Measurements from ENCODE around the gene PLS3. TPM values are rescaled to one million over a fixed set of nuclear protein-coding genes. Genes with fewer than 3 reads are reported as not detected.

The PLS3 gene
- total RNA-seq, 1 donor from 2014 or later: 42.7 TPM

DNA sequence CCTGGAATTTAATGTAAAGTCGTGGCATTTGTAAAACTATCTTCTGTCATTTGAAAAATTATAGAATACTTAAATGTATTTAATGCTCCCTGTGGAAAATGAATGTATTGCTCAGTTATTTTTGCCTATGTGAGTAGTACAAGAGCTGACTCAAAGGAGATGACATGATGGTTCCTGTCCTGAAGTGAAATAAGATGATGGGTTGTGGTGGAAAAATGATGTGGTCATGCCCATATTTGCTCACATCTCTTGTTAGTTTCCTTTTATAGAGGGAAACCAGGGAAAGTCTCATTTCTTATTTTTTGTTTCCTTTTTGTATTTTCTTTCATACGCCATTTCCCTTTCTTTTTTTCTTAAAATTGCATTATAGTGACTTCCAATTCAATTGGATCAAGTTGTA is 23.7 kb downstream of the PLS3 start:
- TF ChIP-seq, protein P1, sequence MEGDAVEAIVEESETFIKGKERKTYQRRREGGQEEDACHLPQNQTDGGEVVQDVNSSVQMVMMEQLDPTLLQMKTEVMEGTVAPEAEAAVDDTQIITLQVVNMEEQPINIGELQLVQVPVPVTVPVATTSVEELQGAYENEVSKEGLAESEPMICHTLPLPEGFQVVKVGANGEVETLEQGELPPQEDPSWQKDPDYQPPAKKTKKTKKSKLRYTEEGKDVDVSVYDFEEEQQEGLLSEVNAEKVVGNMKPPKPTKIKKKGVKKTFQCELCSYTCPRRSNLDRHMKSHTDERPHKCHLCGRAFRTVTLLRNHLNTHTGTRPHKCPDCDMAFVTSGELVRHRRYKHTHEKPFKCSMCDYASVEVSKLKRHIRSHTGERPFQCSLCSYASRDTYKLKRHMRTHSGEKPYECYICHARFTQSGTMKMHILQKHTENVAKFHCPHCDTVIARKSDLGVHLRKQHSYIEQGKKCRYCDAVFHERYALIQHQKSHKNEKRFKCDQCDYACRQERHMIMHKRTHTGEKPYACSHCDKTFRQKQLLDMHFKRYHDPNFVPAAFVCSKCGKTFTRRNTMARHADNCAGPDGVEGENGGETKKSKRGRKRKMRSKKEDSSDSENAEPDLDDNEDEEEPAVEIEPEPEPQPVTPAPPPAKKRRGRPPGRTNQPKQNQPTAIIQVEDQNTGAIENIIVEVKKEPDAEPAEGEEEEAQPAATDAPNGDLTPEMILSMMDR (IDR thresholded peaks at IDR 0.05; ENCODE audit: borderline replicate concordance): no peak
- Histone ChIP-seq H3K4me3 (no peak overlapping the region), H3K27ac (replicated peaks) (peak overlapping the region; percentile 78), H3K4me1 (peaks cover 72% of the 10 kb centered on the region), H3K27me3 (ENCODE audit: low read depth) (no peaks in the 10 kb centered on the region), H3K9me3 (replicated peaks) (no peaks in the 10 kb centered on the region), H3K36me3 (no peaks in the 10 kb centered on the region)
- intact Hi-C loops (cut with micrococcal nuclease): no loop called here
- no peak for DNase-seq

DNA sequence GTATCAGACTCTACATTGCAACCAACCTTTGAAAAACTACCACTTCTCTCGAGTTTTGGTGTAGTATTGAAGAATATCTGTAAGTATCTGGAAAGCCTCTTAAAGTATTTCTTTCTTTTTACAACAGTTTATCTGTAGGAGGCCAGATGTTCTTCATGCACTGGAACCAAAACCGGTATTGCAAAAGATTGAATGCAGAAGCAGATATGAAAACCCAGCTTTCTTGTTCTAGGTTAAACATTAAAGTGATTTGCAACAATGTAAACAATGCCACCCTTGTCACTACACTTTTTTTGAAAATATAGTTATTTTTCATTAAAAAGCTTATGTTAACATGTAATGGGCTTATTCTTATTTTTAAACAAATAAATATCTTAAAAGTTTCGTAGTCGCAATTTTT is 27.2 kb downstream of the PLS3 start:
- peaks cover 70% of the 10 kb centered on the region for H3K4me1 ChIP-seq
- H3K36me3 ChIP-seq: no peaks in the 10 kb centered on the region
- no peaks in the 10 kb centered on the region for H3K9me3 ChIP-seq (replicated peaks)
- H3K27me3 ChIP-seq (ENCODE audit: low read depth): no peaks in the 10 kb centered on the region
- H3K27ac ChIP-seq (replicated peaks): peak overlapping the region; percentile 87
- H3K4me3 ChIP-seq: no peak overlapping the region
- DNase-seq: no peak
- TF ChIP-seq, protein P1 (IDR thresholded peaks at IDR 0.05; ENCODE audit: borderline replicate concordance): no peak
- intact Hi-C loops (cut with micrococcal nuclease): no loop called here

DNA sequence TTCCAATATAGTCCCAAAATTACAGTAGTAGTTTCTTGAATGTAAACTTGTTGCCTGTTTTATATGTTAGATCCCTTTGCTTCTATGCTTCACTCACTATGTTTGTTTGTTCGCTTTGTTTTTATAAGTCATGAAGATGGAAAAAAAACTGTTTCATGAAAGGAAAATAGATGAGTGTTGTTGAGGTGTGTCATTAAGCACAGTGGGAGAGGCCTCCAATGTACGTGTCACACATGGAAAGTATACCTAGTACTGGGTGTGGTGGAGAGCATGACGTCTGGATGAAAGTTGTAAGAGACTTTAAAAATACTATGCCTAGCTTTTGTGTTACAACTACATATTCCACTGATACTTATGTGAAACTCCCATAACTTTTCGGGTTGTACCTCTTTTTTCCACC is 28.4 kb downstream of the PLS3 start:
- Histone ChIP-seq H3K27ac (replicated peaks) (peak overlapping the region; percentile 87), H3K9me3 (replicated peaks) (no peaks in the 10 kb centered on the region), H3K27me3 (ENCODE audit: low read depth) (no peaks in the 10 kb centered on the region), H3K4me3 (no peak overlapping the region), H3K4me1 (peaks cover 59% of the 10 kb centered on the region), H3K36me3 (no peaks in the 10 kb centered on the region)
- TF ChIP-seq, protein P1 (IDR thresholded peaks at IDR 0.05; ENCODE audit: borderline replicate concordance): no peak
- intact Hi-C loops (cut with micrococcal nuclease): no loop called here
- DNase-seq: no peak

DNA sequence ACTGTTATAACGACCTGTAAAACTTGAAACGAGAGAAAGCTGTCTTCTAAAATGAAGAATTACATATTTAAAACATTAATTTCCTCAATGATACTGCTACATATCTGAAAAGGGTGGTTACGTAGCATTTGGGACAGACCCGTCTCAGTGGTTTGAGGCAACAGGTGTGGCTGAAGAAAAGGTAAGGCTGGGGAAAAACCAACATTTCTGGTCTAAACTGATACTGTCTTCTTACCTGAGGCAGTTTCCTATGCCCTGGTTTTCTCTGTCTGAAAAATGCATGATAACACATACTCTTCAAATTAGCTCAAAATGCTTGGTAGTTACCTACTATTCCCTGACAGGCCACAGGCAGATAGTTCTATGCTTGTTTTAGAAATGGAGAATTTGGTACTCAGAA is 30.4 kb downstream of the PLS3 start:
- TF ChIP-seq, protein P1 (IDR thresholded peaks at IDR 0.05; ENCODE audit: borderline replicate concordance): no peak
- intact Hi-C loops (cut with micrococcal nuclease): no loop called here
- peak overlapping the region; percentile 87 for H3K27ac ChIP-seq (replicated peaks)
- H3K4me3 ChIP-seq: peak overlapping the region; percentile 65
- no peaks in the 10 kb centered on the region for H3K9me3 ChIP-seq (replicated peaks)
- no peak for DNase-seq
- no peaks in the 10 kb centered on the region for H3K36me3 ChIP-seq
- no peaks in the 10 kb centered on the region for H3K27me3 ChIP-seq (ENCODE audit: low read depth)
- peaks cover 60% of the 10 kb centered on the region for H3K4me1 ChIP-seq

DNA sequence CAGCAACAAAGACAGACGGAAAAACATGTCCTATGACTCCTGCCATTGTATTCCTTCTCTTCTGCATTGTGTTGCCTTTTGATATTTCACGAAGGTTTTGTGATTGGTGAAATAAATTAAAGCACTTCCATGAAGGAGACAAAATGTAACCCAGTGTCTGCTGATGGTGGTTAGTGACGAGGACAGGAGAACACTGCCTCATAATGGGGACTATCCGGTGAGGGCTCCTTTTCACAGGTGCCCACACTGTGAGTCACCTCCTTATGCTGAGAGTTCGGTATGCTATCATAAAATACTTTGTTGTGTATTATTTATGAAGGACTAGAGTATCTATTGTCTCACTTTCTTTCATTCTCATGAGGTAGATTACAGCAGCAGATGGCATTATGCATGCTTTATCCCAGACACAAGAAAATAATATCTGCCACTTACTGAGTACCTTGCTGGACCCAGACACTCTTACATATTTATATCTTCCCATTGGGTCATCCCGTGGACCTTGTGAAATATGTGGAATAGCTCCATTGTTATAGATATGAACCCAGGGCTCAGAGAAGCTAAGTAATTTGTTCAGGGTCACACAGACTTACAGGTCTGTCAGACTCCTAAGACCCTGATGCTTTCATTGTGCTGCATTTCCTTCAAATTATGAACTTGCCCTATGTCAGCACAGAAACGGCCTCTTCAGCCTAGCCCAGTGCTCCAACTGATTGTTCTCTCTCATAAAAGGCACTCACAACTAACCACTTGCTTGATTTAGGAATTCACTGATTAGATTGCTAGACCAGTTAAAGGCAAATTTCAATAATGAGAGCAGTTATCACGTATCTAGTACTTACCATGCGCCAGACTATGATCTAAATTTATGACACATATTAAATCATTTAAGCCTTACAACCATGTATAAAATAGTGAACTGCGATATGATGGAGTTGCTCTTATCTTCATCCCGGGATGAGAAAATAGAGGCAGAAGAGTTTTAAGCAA is 31.2 kb downstream of the PLS3 start:
- Histone ChIP-seq H3K9me3 (replicated peaks) (no peaks in the 10 kb centered on the region), H3K4me1 (peaks cover 57% of the 10 kb centered on the region), H3K4me3 (peak overlapping the region; percentile 65), H3K27ac (replicated peaks) (peak overlapping the region; percentile 87), H3K36me3 (no peaks in the 10 kb centered on the region), H3K27me3 (ENCODE audit: low read depth) (no peaks in the 10 kb centered on the region)
- TF ChIP-seq, protein P1 (IDR thresholded peaks at IDR 0.05; ENCODE audit: borderline replicate concordance): no peak
- DNase-seq: no peak
- intact Hi-C loops (cut with micrococcal nuclease): no loop called here
